GM10266 (cell line): ENCODE measurements around the gene DUSP9.

Source experiments
- DNase-seq: peaks from one replicate; pipeline ENCODE4 v3.0.0; 2012; ENCODE audit errors: extremely low spot score
- TF ChIP-seq, protein P1 (sequence below): IDR thresholded peaks from 2 replicates; pipeline ENCODE4 v1.5.1; 2012; ENCODE audit warnings: mild to moderate bottlenecking, low read depth; ENCODE audit not compliant: control insufficient read depth, insufficient read depth; ENCODE audit errors: missing control alignments

Gene DUSP9

DNA sequence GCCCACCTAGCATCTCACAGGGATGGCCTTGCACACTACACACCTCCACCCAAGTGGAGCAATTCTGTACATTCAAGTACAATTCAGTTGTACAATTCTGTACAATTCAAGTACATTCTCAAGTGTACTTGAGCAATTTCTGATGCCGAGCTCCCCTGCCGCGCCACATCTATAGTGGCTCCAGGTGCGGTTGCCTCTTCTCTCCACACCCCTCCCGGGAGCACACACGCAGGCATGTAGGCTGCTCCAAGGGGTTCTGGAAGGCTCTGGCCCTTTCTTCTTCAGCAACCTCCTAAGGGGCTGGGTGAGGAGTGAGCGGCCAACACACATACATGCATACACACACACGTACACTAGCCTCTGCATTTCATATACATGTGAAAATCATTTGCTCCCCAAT, 18.9 kb upstream of the DUSP9 start:
- DNase-seq, result no peak
- TF ChIP-seq, protein P1, sequence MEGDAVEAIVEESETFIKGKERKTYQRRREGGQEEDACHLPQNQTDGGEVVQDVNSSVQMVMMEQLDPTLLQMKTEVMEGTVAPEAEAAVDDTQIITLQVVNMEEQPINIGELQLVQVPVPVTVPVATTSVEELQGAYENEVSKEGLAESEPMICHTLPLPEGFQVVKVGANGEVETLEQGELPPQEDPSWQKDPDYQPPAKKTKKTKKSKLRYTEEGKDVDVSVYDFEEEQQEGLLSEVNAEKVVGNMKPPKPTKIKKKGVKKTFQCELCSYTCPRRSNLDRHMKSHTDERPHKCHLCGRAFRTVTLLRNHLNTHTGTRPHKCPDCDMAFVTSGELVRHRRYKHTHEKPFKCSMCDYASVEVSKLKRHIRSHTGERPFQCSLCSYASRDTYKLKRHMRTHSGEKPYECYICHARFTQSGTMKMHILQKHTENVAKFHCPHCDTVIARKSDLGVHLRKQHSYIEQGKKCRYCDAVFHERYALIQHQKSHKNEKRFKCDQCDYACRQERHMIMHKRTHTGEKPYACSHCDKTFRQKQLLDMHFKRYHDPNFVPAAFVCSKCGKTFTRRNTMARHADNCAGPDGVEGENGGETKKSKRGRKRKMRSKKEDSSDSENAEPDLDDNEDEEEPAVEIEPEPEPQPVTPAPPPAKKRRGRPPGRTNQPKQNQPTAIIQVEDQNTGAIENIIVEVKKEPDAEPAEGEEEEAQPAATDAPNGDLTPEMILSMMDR, result no peak

DNA sequence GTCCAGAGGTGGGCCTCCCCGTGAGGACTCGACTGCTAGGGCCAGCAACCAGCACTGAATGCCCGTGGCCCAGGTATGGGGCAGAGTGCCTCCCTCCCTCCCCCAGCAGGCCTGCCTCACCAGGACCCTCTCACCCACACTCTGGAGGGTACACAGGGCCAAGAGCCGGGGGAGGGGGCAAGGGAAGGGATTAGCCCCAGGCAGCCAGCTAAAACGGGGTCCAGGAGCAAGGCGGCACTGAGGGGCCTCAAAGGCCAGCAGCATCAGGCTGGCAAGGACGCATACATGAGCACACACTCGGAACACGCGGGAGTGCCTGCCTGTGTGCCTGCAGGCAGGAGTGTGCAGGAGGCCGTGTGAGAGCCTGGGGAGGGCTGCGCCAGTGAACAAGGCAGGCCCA, 18.3 kb upstream of the DUSP9 start:
- TF ChIP-seq, protein P1, result no peak

DNA sequence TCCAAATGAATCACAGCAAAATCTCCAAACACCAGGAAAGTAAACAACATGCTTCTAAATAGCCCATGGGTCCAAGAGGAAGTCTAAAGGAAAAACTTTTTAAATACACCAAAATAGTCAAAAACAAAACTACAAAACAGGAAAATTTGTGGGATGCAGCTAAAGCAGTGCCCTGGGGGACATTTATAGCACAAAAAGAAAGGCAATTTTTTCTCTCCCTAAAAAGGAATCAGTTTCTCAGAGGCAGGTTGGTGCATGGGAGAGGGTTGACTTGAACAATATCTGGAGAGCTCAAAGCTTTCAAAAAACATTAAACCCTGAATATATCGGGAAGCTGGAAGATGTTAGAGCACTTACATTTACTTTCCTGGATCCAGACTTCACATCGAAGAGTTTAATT, 15.7 kb upstream of the DUSP9 start:
- TF ChIP-seq, protein P1, result no peak
- DNase-seq, result no peak

More for the DNA sequence above, 18.3 kb upstream of the DUSP9 start:
- no peak for DNase-seq

DNA sequence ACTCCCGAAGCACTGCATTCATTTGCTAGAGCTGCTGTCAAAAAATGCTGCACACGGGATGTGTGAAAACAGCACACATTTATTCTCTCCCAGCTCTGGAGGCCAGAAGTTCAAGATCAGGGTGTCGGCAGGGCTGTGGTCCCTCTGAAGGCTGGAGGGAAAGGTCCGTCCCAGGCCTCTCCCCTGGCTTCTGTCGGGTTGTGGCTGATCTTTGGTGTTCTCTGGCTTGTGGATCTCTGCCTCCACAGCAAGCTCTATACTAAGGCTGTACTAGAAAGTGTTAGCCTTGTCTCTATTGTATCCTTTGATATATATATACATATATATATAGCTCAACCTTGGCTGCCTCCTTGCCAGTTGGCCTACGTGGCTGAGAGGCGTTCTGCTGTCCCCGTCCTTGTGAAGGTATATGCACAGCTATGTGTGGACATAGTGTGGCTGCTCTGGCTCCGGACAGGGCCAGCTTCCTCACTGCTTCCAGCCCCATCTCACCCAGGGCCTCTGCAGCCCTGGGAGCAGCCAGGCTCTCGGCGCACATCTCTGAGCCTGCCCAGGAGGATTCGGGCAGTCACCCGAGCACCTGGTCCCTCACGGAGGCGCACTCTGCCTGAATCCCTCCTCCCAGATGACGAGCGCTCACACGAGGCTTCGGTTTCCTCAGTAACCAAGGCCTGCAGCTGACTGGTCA, 15.0 kb upstream of the DUSP9 start:
- TF ChIP-seq, protein P1, result no peak
- DNase-seq, result no peak

DNA sequence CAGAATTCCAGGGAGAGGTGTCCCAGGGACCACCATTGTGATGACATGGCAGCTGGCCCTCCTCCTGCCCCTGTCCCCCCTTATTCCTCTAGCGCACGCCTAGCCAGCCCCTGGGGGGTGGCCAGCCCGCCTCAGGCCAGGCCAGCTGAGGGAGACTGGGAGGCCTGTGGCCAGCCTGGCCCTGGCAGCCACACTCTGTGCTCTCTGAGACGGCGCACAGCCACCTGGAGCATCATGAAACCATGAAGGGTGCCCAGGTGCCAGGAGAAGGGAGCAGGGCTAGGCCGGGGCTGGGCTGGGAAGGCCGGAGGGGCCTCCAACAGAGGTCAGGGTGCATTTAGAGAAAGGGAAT, 14.4 kb upstream of the DUSP9 start:
- TF ChIP-seq, protein P1, result no peak
- DNase-seq, result no peak

DNA sequence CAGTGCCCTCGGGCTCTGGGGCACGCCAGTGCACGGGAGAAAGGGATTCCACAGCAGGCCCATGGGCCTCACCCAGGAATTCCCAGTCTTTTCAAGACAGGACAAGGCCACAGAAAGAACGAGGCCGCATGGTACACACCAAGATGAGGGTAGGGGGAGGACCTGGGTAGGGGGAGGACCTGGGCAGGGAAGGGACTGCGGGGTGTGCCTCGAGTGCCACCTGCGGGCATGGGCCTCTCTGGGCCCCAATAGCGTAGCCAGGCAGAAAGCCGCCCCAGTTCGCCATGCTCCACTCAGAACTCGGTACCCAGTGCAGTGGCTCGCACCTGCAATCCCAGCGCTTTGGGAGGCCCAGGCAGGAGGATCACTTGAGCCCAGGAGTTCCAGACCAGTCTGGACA, 14.0 kb upstream of the DUSP9 start:
- TF ChIP-seq, protein P1, result no peak

DNA sequence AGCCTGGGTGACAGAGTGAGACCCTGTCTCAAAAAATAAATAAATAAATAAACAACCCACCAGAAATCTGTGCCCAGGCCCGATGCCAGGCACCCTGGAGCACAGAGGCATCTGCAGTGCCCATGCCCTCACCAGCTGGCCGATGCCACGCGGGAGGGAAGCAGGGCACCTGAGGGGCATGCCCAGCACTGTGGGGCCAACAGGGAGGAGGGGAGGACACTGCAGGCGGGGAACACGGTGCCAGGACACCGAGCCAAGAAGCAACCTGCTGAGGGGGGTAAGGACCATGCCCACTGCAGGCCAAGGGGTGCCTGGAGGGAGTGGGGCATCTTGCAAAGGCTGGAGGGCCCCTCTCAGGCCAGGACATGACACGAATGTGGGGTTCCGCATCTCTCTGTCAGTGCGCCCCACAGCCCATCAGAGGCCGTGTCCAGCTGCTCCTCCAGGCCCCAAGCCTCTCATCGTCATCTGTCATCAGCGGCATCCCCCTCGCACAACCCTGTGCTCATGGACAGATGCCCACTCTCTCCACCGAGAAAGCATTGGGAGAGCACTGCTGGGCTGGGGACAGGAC, 13.3 kb upstream of the DUSP9 start:
- no peak for DNase-seq
- TF ChIP-seq, protein P1, result no peak

More for the DNA sequence above, 14.0 kb upstream of the DUSP9 start:
- no peak for DNase-seq
